NCI-H2107 (cell line): Measurements from ENCODE around the gene PRMT7.

ENCODE experiments used
- DNase-seq: peaks from one replicate; lab custom pipeline; 2025; lab: John Stamatoyannopoulos, UW

PRMT7 gene

GRCh38 chr16:68310774-68311511 lies at the start of gene PRMT7, which contains the start of gene SLC7A6OS:
Gene PRMT7, plus strand, starts transcription at chr16:68311019. Its CDS starts 4,961 bp downstream, at chr16:68315980.
Gene SLC7A6OS, minus strand, starts transcription at chr16:68310946. Its CDS starts 20 bp downstream, at chr16:68310926.
- DNase-seq, result peak; percentile 91

GRCh38 chr16:68263559-68264127 lies 47.2 kb upstream of the PRMT7 start:
- no peak for DNase-seq

GRCh38 chr16:68264128-68265077 lies 46.4 kb upstream of the PRMT7 start, which contains the start of gene SLC7A6:
Gene SLC7A6, plus strand, starts transcription at chr16:68264526. Its CDS starts 10,201 bp downstream, at chr16:68274727.
- DNase-seq, result peak; percentile 32

- DNase-seq, result no peak
These were observed 45.5 kb upstream of the PRMT7 start for GRCh38 chr16:68265078-68265920.

- DNase-seq, result peak; percentile 84
These were observed 43.0 kb upstream of the PRMT7 start for GRCh38 chr16:68267612-68268405.

- DNase-seq, result no peak
These were observed 41.0 kb upstream of the PRMT7 start for GRCh38 chr16:68269793-68270192.

- DNase-seq, result no peak
These were observed 40.5 kb upstream of the PRMT7 start for GRCh38 chr16:68270353-68270752.

- DNase-seq, result peak; percentile 65
These were observed 38.2 kb upstream of the PRMT7 start for GRCh38 chr16:68272507-68273209.

- DNase-seq, result no peak
These were observed 37.4 kb upstream of the PRMT7 start for GRCh38 chr16:68273459-68273858.

- no peak for DNase-seq
These were observed 36.9 kb upstream of the PRMT7 start for GRCh38 chr16:68273896-68274295.

- DNase-seq, result no peak
These were observed 36.4 kb upstream of the PRMT7 start for GRCh38 chr16:68274441-68274840.

GRCh38 chr16:68275611-68276191 lies 35.1 kb upstream of the PRMT7 start:
- DNase-seq, result no peak

GRCh38 chr16:68276223-68276622 lies 34.6 kb upstream of the PRMT7 start:
- DNase-seq, result no peak

GRCh38 chr16:68279726-68280558 lies 30.9 kb upstream of the PRMT7 start:
- DNase-seq, result no peak

- no peak for DNase-seq
These were observed 29.3 kb upstream of the PRMT7 start for GRCh38 chr16:68281368-68282063.

- DNase-seq, result no peak
These were observed 28.8 kb upstream of the PRMT7 start for GRCh38 chr16:68282064-68282452.

- no peak for DNase-seq
These were observed 27.5 kb upstream of the PRMT7 start for GRCh38 chr16:68283346-68283745.
